CD4-positive, alpha-beta T cell (primary cell): Measurements from ENCODE around the gene INTS3. TPM values are rescaled to one million over a fixed set of nuclear protein-coding genes. Genes with fewer than 3 reads are reported as not detected.
A peak's percentile ranks its signal among the peaks of the same experiment; 100 is the strongest.

Experiments used
- ATAC-seq: fragments of 200-7000 bp; cut with Tn5 transposase; one replicate; pipeline ENCODE4 v1.10.0; 2022; ENCODE audit warnings: mild to moderate bottlenecking; ENCODE audit not compliant: poor library complexity
- CTCF ChIA-PET: fragments of 350-600 bp; sonication (Branson Sonifier 250); formaldehyde crosslinking; loops from one replicate; lab custom pipeline; 2021; ENCODE audit warnings: antibody characterized with exemption, inconsistent platforms; lab: Charles Lee
- POLR2A ChIA-PET: fragments of 350-600 bp; sonication (Branson Sonifier 250); formaldehyde crosslinking; loops from one replicate; lab custom pipeline; 2021; ENCODE audit warnings: antibody characterized with exemption, inconsistent platforms; lab: Charles Lee
- DNase-seq, 14 experiments: peaks; one replicate each; pipeline ENCODE4 v3.0.0-alpha.2; 2013 to 2020; ENCODE audit warnings: mixed read lengths in 2 of 14
- H3K27ac ChIP-seq, 2 donors: one replicate each; pipeline versions ENCODE4 v1.5.1 to v1.7.0; 2013; ENCODE audit warnings: low read length in 2 of 2, low read depth in 1 of 2, mild to moderate bottlenecking in 1 of 2
- H3K27me3 ChIP-seq, 2 experiments: 1 replicate in 1 of 2; 2 replicates in 1 of 2; pipeline versions ENCODE4 v1.6.1 to v1.7.0; 2013; ENCODE audit warnings: low read length in 2 of 2, control low read depth in 1 of 2, mild to moderate bottlenecking in 1 of 2, moderate library complexity in 1 of 2; ENCODE audit not compliant: insufficient read depth in 2 of 2, control insufficient read depth in 1 of 2
- H3K36me3 ChIP-seq: one replicate; pipeline ENCODE4 v1.6.1; 2013; ENCODE audit warnings: low read length, control low read depth; ENCODE audit not compliant: insufficient read depth
- H3K4me1 ChIP-seq: one replicate; pipeline ENCODE4 v1.6.1; 2013; ENCODE audit warnings: low read length, control low read depth; ENCODE audit not compliant: insufficient read depth
- H3K4me3 ChIP-seq: one replicate; pipeline ENCODE4 v1.5.1; 2013; ENCODE audit warnings: mild to moderate bottlenecking, low read length, moderate library complexity
- H3K9me3 ChIP-seq, 2 experiments: 1 replicate in 1 of 2; 2 replicates in 1 of 2; pipeline versions ENCODE4 v1.6.1 to v1.7.0; 2013; ENCODE audit warnings: low read length in 2 of 2, mild to moderate bottlenecking in 2 of 2, control low read depth in 1 of 2, moderate library complexity in 1 of 2; ENCODE audit not compliant: control insufficient read depth in 1 of 2, insufficient read depth in 1 of 2
- H3K27ac Mint-ChIP-seq: one replicate; pipeline ENCODE4 v1.8.0; 2020; ENCODE audit warnings: mixed read lengths
- H3K27me3 Mint-ChIP-seq: one replicate; pipeline ENCODE4 v1.8.0; 2021; ENCODE audit warnings: mixed read lengths
- H3K36me3 Mint-ChIP-seq: one replicate; pipeline ENCODE4 v1.8.0; 2021; ENCODE audit warnings: low read depth, mixed read lengths
- H3K4me1 Mint-ChIP-seq: one replicate; pipeline ENCODE4 v1.8.0; 2021; ENCODE audit warnings: low read depth, mixed read lengths
- H3K4me3 Mint-ChIP-seq: one replicate; pipeline ENCODE4 v1.8.0; 2020; ENCODE audit warnings: mild to moderate bottlenecking, mixed read lengths
- H3K9me3 Mint-ChIP-seq: one replicate; pipeline ENCODE4 v1.8.0; 2020; ENCODE audit warnings: mixed read lengths
- CTCF ChIP-seq: fragments of 200-600 bp; IDR thresholded peaks from one replicate; pipeline ENCODE4 v1.8.0; 2022; ENCODE audit warnings: antibody characterized with exemption, mild to moderate bottlenecking
- intact Hi-C, 2 experiments: fragments of 100-400 bp; cut with DNase I in 1 of 2; cut with micrococcal nuclease in 1 of 2; formaldehyde crosslinking; loops; one replicate each; pipeline versions ENCODE4 v1.15.1 to v1.9.0; 2023 to 2025; cut with DNase I, micrococcal nuclease
- total RNA-seq, 174 experiments: library from RNA in 2 of 174; stranded (reverse) in 2 of 174; gene quantifications; one replicate each; pipeline ENCODE4 v1.2.3 and lab custom pipeline; 2021 to 2026

The INTS3 gene
- total RNA-seq, 2 experiments from 2014 or later: 24.9 to 27.4 TPM

GRCh38 chr1:153776845-153777370, 49.1 kb downstream of the INTS3 start:
- Mint-ChIP-seq H3K27me3 (no peaks in the 10 kb centered on the region), H3K9me3 (no peaks in the 10 kb centered on the region), H3K4me1 (peaks cover 16% of the 10 kb centered on the region), H3K36me3 (no peaks in the 10 kb centered on the region), H3K4me3 (peak overlapping the region; percentile 78), H3K27ac (peak overlapping the region; percentile 0)
- ChIA-PET CTCF (interaction anchor here (1.0 kb wide), 1 partner anchor 8 kb away, joined by 4 read pairs; no protein-coding TSS in a partner anchor), POLR2A (interaction anchor here (2.0 kb wide), 1 partner anchor 142 kb away, joined by 9 read pairs; the partner anchor contains the start of gene CHTOP)
- TF ChIP-seq CTCF: no peak
- Histone ChIP-seq H3K9me3 (no peaks in the 10 kb centered on the region), H3K4me3 (no peak overlapping the region), H3K27me3 (no peaks in the 10 kb centered on the region), H3K4me1 (peaks cover 25% of the 10 kb centered on the region), H3K36me3 (peaks cover 10% of the 10 kb centered on the region), H3K27ac (no peak overlapping the region)
- DNase-seq: no peak
- intact Hi-C loops: no loop called here
- ATAC-seq: no peak

- no peak for TF ChIP-seq CTCF
- Histone ChIP-seq H3K4me3 (no peak overlapping the region), H3K4me1 (peaks cover 28% of the 10 kb centered on the region), H3K36me3 (peaks cover 4% of the 10 kb centered on the region), H3K27me3 (no peaks in the 10 kb centered on the region), H3K27ac (no peak overlapping the region), H3K9me3 (no peaks in the 10 kb centered on the region)
- no peaks in the 10 kb centered on the region for H3K27me3 Mint-ChIP-seq
- intact Hi-C loops: no loop called here
- H3K36me3 Mint-ChIP-seq: no peaks in the 10 kb centered on the region
- ChIA-PET POLR2A (no interaction called here), CTCF (no interaction called here)
- ATAC-seq (no peak), DNase-seq (no peak)
- no peak overlapping the region for H3K27ac Mint-ChIP-seq
- no peaks in the 10 kb centered on the region for H3K9me3 Mint-ChIP-seq
- H3K4me1 Mint-ChIP-seq: peaks cover 16% of the 10 kb centered on the region
- H3K4me3 Mint-ChIP-seq: peak overlapping the region; percentile 78
These were observed 49.8 kb downstream of the INTS3 start for GRCh38 chr1:153777648-153778047.

- Mint-ChIP-seq H3K4me3 (peak overlapping the region; percentile 42), H3K4me1 (peaks cover 20% of the 10 kb centered on the region), H3K9me3 (no peaks in the 10 kb centered on the region), H3K27ac (no peak overlapping the region), H3K36me3 (no peaks in the 10 kb centered on the region), H3K27me3 (no peaks in the 10 kb centered on the region)
- DNase-seq: no peak
- POLR2A ChIA-PET: no interaction called here
- TF ChIP-seq CTCF: no peak
- CTCF ChIA-PET: no interaction called here
- H3K27me3 ChIP-seq: no peaks in the 10 kb centered on the region
- ATAC-seq: no peak
- peaks cover 34% of the 10 kb centered on the region for H3K4me1 ChIP-seq
- H3K4me3 ChIP-seq: no peak overlapping the region
- no peak overlapping the region for H3K27ac ChIP-seq
- H3K9me3 ChIP-seq: no peaks in the 10 kb centered on the region
- intact Hi-C loops: no loop called here
- no peaks in the 10 kb centered on the region for H3K36me3 ChIP-seq
These were observed 50.4 kb downstream of the INTS3 start for GRCh38 chr1:153778051-153778823.
